Limb (tissue), 2 donors: Measurements from ENCODE around the gene OSTN.

ENCODE experiments used
- DNase-seq, 2 donors: peaks; one replicate each; pipeline ENCODE4 v3.0.0-alpha.2; 2016; ENCODE audit errors: extremely low spot score in 2 of 2

Gene OSTN

GRCh38 chr3:191307341-191307740, 108.3 kb downstream of the OSTN start:
- no peak for DNase-seq

GRCh38 chr3:191313296-191313695, 114.3 kb downstream of the OSTN start:
- no peak for DNase-seq

- DNase-seq = no peak
These were observed 115.2 kb downstream of the OSTN start for GRCh38 chr3:191314109-191314728.
